GM23338 (cell line): ENCODE measurements around the gene CCDC201.
"Not testable (repeated sequence)": the region's sequence is repeated elsewhere in the genome, so short reads cannot be mapped to it uniquely, and the experiment has no call there.

Source experiments
- CTCF ChIP-seq, 2 experiments: fragments of 200-600 bp in 1 of 2; sonication (generic) in 1 of 2; conservative IDR thresholded peaks; 2 replicates each; pipeline versions ENCODE4 v1.5.1 to v1.6.1; 2016 to 2017; ENCODE audit warnings: antibody characterized with exemption in 2 of 2, low read depth in 2 of 2, mild to moderate bottlenecking in 2 of 2, moderate library complexity in 1 of 2
- POLR2AphosphoS5 ChIP-seq: IDR thresholded peaks from 2 replicates; pipeline ENCODE4 v1.6.1; 2016; ENCODE audit warnings: antibody characterized with exemption, low read depth

GRCh38 chr7:45817913-45818312 lies 55.0 kb downstream of the CCDC201 start:
- TF ChIP-seq CTCF (conservative IDR thresholded peaks at IDR 0.05; ENCODE audit: low read depth in 2 of 2); POLR2AphosphoS5: not testable (repeated sequence)
